Activated CD4-positive, alpha-beta T cell treated with anti-CD3 and anti-CD28 coated beads, Interleukin-2, amount 50 U/mL, for 1 hour (primary cell): ENCODE data around the gene HIBADH.

ENCODE experiments used
- DNase-seq: peaks from one replicate; pipeline ENCODE4 v3.0.0-alpha.2; 2020

HIBADH gene

GRCh38 chr7:27662490-27663205, at the start of gene HIBADH:
HIBADH (minus strand) TSS chr7:27662883; CDS start chr7:27662788, 95 bp downstream.
- DNase-seq: peak; percentile 92

GRCh38 chr7:27712217-27712616, 49.5 kb upstream of the HIBADH start:
- no peak for DNase-seq

- no peak for DNase-seq
Measured at GRCh38 chr7:27709137-27710075, 46.7 kb upstream of the HIBADH start.

- no peak for DNase-seq
Measured at GRCh38 chr7:27708485-27708884, 45.8 kb upstream of the HIBADH start.

- no peak for DNase-seq
Measured at GRCh38 chr7:27705200-27705594, 42.5 kb upstream of the HIBADH start.

- no peak for DNase-seq
Measured at GRCh38 chr7:27704422-27705199, 41.9 kb upstream of the HIBADH start.

GRCh38 chr7:27703181-27703580, 40.5 kb upstream of the HIBADH start:
- DNase-seq: no peak

GRCh38 chr7:27700501-27700900, 37.8 kb upstream of the HIBADH start:
- no peak for DNase-seq

- no peak for DNase-seq
Measured at GRCh38 chr7:27699751-27700150, 37.1 kb upstream of the HIBADH start.

- DNase-seq: no peak
Measured at GRCh38 chr7:27697861-27698430, 35.3 kb upstream of the HIBADH start.

- no peak for DNase-seq
Measured at GRCh38 chr7:27695096-27695495, 32.4 kb upstream of the HIBADH start.

- DNase-seq: no peak
Measured at GRCh38 chr7:27693794-27694193, 31.1 kb upstream of the HIBADH start.

- DNase-seq: no peak
Measured at GRCh38 chr7:27690649-27691048, 28.0 kb upstream of the HIBADH start.

- no peak for DNase-seq
Measured at GRCh38 chr7:27689591-27690164, 27.0 kb upstream of the HIBADH start.

- no peak for DNase-seq
Measured at GRCh38 chr7:27689150-27689549, 26.5 kb upstream of the HIBADH start.

- no peak for DNase-seq
Measured at GRCh38 chr7:27688646-27689045, 26.0 kb upstream of the HIBADH start.

GRCh38 chr7:27688056-27688455, 25.4 kb upstream of the HIBADH start:
- DNase-seq: no peak

GRCh38 chr7:27686315-27686714, 23.6 kb upstream of the HIBADH start:
- DNase-seq: no peak

GRCh38 chr7:27685893-27686292, 23.2 kb upstream of the HIBADH start:
- no peak for DNase-seq

- no peak for DNase-seq
Measured at GRCh38 chr7:27685209-27685608, 22.5 kb upstream of the HIBADH start.

GRCh38 chr7:27684491-27684890, 21.8 kb upstream of the HIBADH start:
- no peak for DNase-seq

GRCh38 chr7:27680610-27681009, 17.9 kb upstream of the HIBADH start:
- DNase-seq: no peak
